K562 (cell line): ENCODE results near the gene SLC25A48. TPM values are rescaled to one million over a fixed set of nuclear protein-coding genes. Genes with fewer than 3 reads are reported as not detected.

ENCODE experiments used
- ATAC-seq: fragments of 200-7000 bp; cut with Tn5 transposase; 3 replicates; pipeline ENCODE4 v1.9.1; 2020; ENCODE audit warnings: moderate library complexity
- BruUV-seq: library from RNA; stranded (reverse); fragments of 400-500 nt; replicated peaks from 2 replicates; lab custom pipeline; 2021; lab: Mats Ljungman, UMichigan
- CTCF ChIA-PET: fragments of 300-600 bp; formaldehyde crosslinking; extraction: SDS; loops from one replicate; lab custom pipeline; 2021; ENCODE audit warnings: low intra/inter-chr PET ratio; lab: Yijun Ruan, JAX
- POLR2A ChIA-PET: fragments of 300-600, 350-650 bp; sonication (Branson Sonifier 250); formaldehyde crosslinking; extraction: SDS; loops from one replicate; lab custom pipeline; 2021; ENCODE audit warnings: antibody characterized with exemption, inconsistent platforms; lab: Yijun Ruan, JAX
- DNase-seq, 4 experiments: peaks; one replicate each; pipeline versions ENCODE4 v3.0.0 to v3.0.0-alpha.2; 2011 to 2018; ENCODE audit warnings: low spot score in 3 of 4, mixed read lengths in 3 of 4; ENCODE audit errors: extremely low read depth in 1 of 4
- FAIRE-seq: peaks from 2 replicates; lab custom pipeline; 2011; peaks lifted over from hg19 to GRCh38; lab: Jason Lieb, UNC
- H2AFZ ChIP-seq: 2 replicates; pipeline ENCODE4 v1.6.0; 2011; ENCODE audit warnings: low read depth, low read length, control low read depth, inconsistent platforms
- H3K27ac ChIP-seq: fragments of 200-600 bp; 3 replicates; pipeline ENCODE4 v1.8.0; 2011; ENCODE audit warnings: low read depth, mild to moderate bottlenecking, control low read depth, inconsistent platforms, low read length, moderate library complexity, mixed read lengths; ENCODE audit errors: extremely low read depth
- H3K27me3 ChIP-seq, 2 experiments: fragments of 300-600 bp in 1 of 2; 2 replicates in 1 of 2; 3 replicates in 1 of 2; pipeline versions ENCODE4 v1.6.0 to v1.8.0; 2011; ENCODE audit warnings: inconsistent platforms in 2 of 2, low read length in 2 of 2, mild to moderate bottlenecking in 1 of 2, mixed read lengths in 1 of 2, moderate library complexity in 1 of 2; ENCODE audit not compliant: control insufficient read depth in 2 of 2, insufficient read depth in 2 of 2
- H3K36me3 ChIP-seq: fragments of 300-600 bp; 3 replicates; pipeline ENCODE4 v1.8.0; 2011; ENCODE audit warnings: mild to moderate bottlenecking, low read length, inconsistent platforms; ENCODE audit not compliant: control insufficient read depth, insufficient read depth
- H3K4me1 ChIP-seq, 2 experiments: fragments of 200-600 bp in 1 of 2; replicated peaks in 1 of 2; 2 replicates in 1 of 2; 3 replicates in 1 of 2; pipeline versions ENCODE4 v1.5.1 to v1.8.0; 2011; ENCODE audit warnings: inconsistent platforms in 2 of 2, low read length in 2 of 2, mild to moderate bottlenecking in 1 of 2, mixed read lengths in 1 of 2, moderate library complexity in 1 of 2; ENCODE audit not compliant: control insufficient read depth in 2 of 2, insufficient read depth in 2 of 2
- H3K4me2 ChIP-seq: 2 replicates; pipeline ENCODE4 v1.6.1; 2011; ENCODE audit warnings: low read length, control low read depth, inconsistent platforms, mixed read lengths; ENCODE audit not compliant: insufficient read depth
- H3K4me3 ChIP-seq: fragments of 200-600 bp; sonication (generic), shearing (Covaris generic); 2 replicates; pipeline ENCODE4 v1.5.1; 2016; ENCODE audit warnings: control low read depth, inconsistent platforms
- H3K79me2 ChIP-seq: fragments of 200-600 bp; 3 replicates; pipeline ENCODE4 v1.8.0; 2011; ENCODE audit warnings: low read length, inconsistent platforms; ENCODE audit not compliant: control insufficient read depth, insufficient read depth
- H3K9ac ChIP-seq, 2 experiments: 2 replicates each; pipeline versions ENCODE4 v1.6.0 to v1.6.1; 2011; ENCODE audit warnings: low read depth in 2 of 2, low read length in 2 of 2, control low read depth in 1 of 2, inconsistent platforms in 1 of 2, mild to moderate bottlenecking in 1 of 2, mixed read lengths in 1 of 2; ENCODE audit not compliant: insufficient read depth in 1 of 2
- H3K9me1 ChIP-seq: one replicate; pipeline ENCODE4 v1.6.0; 2011; ENCODE audit warnings: inconsistent platforms, mild to moderate bottlenecking, low read length, moderate library complexity; ENCODE audit not compliant: control insufficient read depth, insufficient read depth
- H3K9me3 ChIP-seq: replicated peaks from 2 replicates; pipeline ENCODE4 v1.5.1; 2011; ENCODE audit warnings: low read depth, low read length, inconsistent platforms; ENCODE audit not compliant: control insufficient read depth, insufficient read depth
- H4K20me1 ChIP-seq: replicated peaks from 2 replicates; pipeline ENCODE4 v1.6.1; 2011; ENCODE audit warnings: low read length, inconsistent platforms, mixed read lengths; ENCODE audit not compliant: control insufficient read depth, insufficient read depth
- C11orf30 ChIP-seq: fragments of 450-650 bp; IDR thresholded peaks from 2 replicates; pipeline ENCODE4 v1.6.1; 2016; ENCODE audit warnings: low read depth, mild to moderate bottlenecking
- CBX8 ChIP-seq: fragments of 200-600 bp; sonication (generic); IDR thresholded peaks from 2 replicates; pipeline ENCODE4 v1.6.1; 2012; ENCODE audit warnings: borderline replicate concordance, mixed run types, low read depth, mild to moderate bottlenecking, moderate library complexity, mixed read lengths, low read length, control low read depth, inconsistent platforms; ENCODE audit not compliant: poor library complexity, severe bottlenecking; ENCODE audit errors: extremely low read depth
- DMBX1 ChIP-seq: fragments of 250-450 bp; sonication (Bioruptor Pico); IDR thresholded peaks from 2 replicates; pipeline ENCODE4 v1.8.0; 2022; ENCODE audit warnings: inconsistent platforms, mild to moderate bottlenecking, moderate library complexity, borderline replicate concordance
- MAFF ChIP-seq: IDR thresholded peaks from 2 replicates; pipeline ENCODE4 v1.6.1; 2012; ENCODE audit warnings: low read length, improper control_type of control experiment
- MAFG ChIP-seq: fragments of 450-650 bp; conservative IDR thresholded peaks from 2 replicates; pipeline ENCODE4 v1.6.1; 2016; ENCODE audit warnings: missing genetic modification characterization, missing compliant biosample characterization
- MAFK ChIP-seq: IDR thresholded peaks from 2 replicates; pipeline ENCODE4 v1.6.1; 2011; ENCODE audit warnings: low read length, improper control_type of control experiment
- OTX1 ChIP-seq: fragments of 450-650 bp; formaldehyde crosslinking; IDR thresholded peaks from 2 replicates; pipeline ENCODE4 v1.4.0; 2022; ENCODE audit warnings: mild to moderate bottlenecking
- RFX1 ChIP-seq: fragments of 450-650 bp; IDR thresholded peaks from 2 replicates; pipeline ENCODE4 v1.6.1; 2016; ENCODE audit warnings: mild to moderate bottlenecking, moderate library complexity
- TSC22D4 ChIP-seq: fragments of 450-650 bp; IDR thresholded peaks from 2 replicates; pipeline ENCODE4 v1.6.1; 2016; ENCODE audit warnings: missing genetic modification characterization, missing biosample characterization, control low read depth
- ZNF316 ChIP-seq: fragments of 450-650 bp; IDR thresholded peaks from 2 replicates; pipeline ENCODE4 v1.6.1; 2016
- WGBS: fragments of 100-300 bp; shearing (Covaris generic); methylation state at CpG from one replicate; pipeline ENCODE4 v1.1.6; 2016; ENCODE audit warnings: low coverage, mixed read lengths; ENCODE audit not compliant: insufficient coverage; ENCODE audit errors: missing lambda C conversion rate; 5-methylcytosine and 5-hydroxymethylcytosine counted together
- in situ Hi-C: fragments of 300-500 bp; cut with MboI; formaldehyde crosslinking; loops from 4 replicates; pipeline ENCODE4 v1.15.0; 2018; ENCODE audit warnings: inconsistent platforms, mixed read lengths
- intact Hi-C: fragments of 100-400 bp; cut with micrococcal nuclease; formaldehyde crosslinking; loops from 2 replicates; pipeline ENCODE4 v1.14.2; 2022
- microRNA-seq: library from miRNA; unstranded; fragments of <30 nt; microRNA quantifications from one replicate; pipeline ENCODE4, GENCODE V29; 2018; ENCODE audit warnings: borderline microRNAs expressed
- polyA plus RNA-seq, 8 experiments: library from polyadenylated mRNA; depleted of rRNA in 4 of 8; stranded (reverse) in 5 of 8; unstranded in 3 of 8; fragments of >200 nt; fragmentation: Nextera tagmentation in 2 of 8; fragmentation: Illumina TruSeq in 1 of 8; extraction: Ambion mirVana in 2 of 8; extraction: Trizol in 1 of 8; gene quantifications; 2 replicates each; pipeline versions ENCODE4 v1.2.1 to v1.2.3, GENCODE V29; 2011 to 2014; ENCODE audit warnings: inconsistent platforms in 1 of 8, missing spikeins in 1 of 8
- small RNA-seq: library from RNA; depleted of rRNA; stranded (forward); fragments of <200 nt; gene quantifications from one replicate; pipeline ENCODE3, GENCODE V24; 2014
- total RNA-seq, 7 experiments: library from RNA; depleted of rRNA in 6 of 7; stranded (reverse); fragments of >200 nt in 6 of 7; fragmentation: Illumina TruSeq in 2 of 7; extraction: Trizol in 2 of 7; gene quantifications; 2 replicates each; pipeline versions ENCODE4 v1.2.1 to v1.2.3, GENCODE V29; 2011 to 2021; ENCODE audit warnings: low replicate concordance in 1 of 7

The SLC25A48 gene
- total and polyA plus RNA-seq, 9 of the 15 experiments (the other 6 are each of a cell fraction or from before 2014, with no cell fraction given), result 0.08 to 0.35 (median 0.23) TPM; not detected in 1

DNA sequence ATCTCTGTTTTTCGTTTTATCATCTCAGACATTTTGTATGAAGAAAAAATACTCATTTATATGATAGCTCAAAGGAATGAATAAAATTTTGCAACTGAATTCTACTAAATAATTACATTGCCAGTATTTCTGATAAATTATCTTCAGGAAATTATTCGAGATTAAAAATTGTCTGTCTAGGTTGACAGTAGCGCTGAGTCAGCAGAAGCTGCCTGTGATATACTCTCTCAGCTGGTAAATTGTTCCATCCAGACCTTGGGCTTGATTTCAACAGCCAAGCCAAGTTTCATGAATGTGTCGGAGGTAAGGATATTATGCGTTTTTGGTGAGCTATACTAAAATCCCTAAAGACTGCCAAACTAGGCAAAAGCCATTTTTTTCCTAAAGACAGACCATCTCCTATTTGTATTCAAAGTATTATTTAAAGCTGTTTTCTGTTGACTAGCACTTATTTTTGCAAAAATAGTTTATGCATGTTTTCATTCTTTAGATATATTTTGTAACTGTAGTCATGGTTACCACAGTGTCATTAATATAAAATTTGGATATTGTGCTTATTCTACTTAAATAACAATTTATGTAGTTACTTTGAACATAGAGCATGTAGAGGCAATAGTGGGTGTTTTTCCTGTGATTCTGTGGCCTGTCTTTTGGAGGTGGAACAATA lies 102.9 kb downstream of the SLC25A48 start:
- Histone ChIP-seq H3K36me3 (no peaks in the 10 kb centered on the region), H3K4me1 (no peaks in the 10 kb centered on the region), H2AFZ (no peak overlapping the region), H3K4me2 (no peak overlapping the region), H3K9me1 (no peaks in the 10 kb centered on the region), H3K27me3 (peaks cover 0 to 3% of the 10 kb centered on the region in 2 experiments; a peak in 3 of 5 replicates), H4K20me1 (no peaks in the 10 kb centered on the region), H3K9ac (no peak overlapping the region), H3K9me3 (no peaks in the 10 kb centered on the region), H3K79me2 (no peaks in the 10 kb centered on the region), H3K27ac (no peak overlapping the region), H3K4me3 (no peak overlapping the region)
- 2% methylated on average over 5 of the region's 5 CpGs for WGBS
- CTCF ChIA-PET, result no interaction called here
- in situ Hi-C loops (no loop called here), intact Hi-C loops (no loop called here)
- POLR2A ChIA-PET, result interaction anchor here (1.0 kb wide), 1 partner anchor 309 kb away, joined by 3 read pairs; no protein-coding TSS in a partner anchor
- no TSS peak for BruUV-seq
- FAIRE-seq (no peak), ATAC-seq (no peak), DNase-seq (no peak)
- TF ChIP-seq MAFK (peak; percentile 94), CBX8 (peak; percentile 77), TSC22D4 (tag) (no peak), MAFG (tag) (peak; percentile 82), OTX1 (CRISPR knock-in tag) (no peak), MAFF (peak; percentile 94), C11orf30 (peak; percentile 83), DMBX1 (CRISPR knock-in tag) (no peak), ZNF316 (peak; percentile 83), RFX1 (peak; percentile 69)

Small RNA genes lying within 50 kb of the gene (microRNA-seq; reads per million reads assigned to microRNA genes)
- gene MIR5692C1, result not detected

Small RNA genes lying within 50 kb of the gene (small RNA-seq; reads per million reads assigned to genes)
- gene MIR5692C1, result not detected

Other genes starting within 250 kb of the SLC25A48 start
- not detected in 2 replicates for gene IL9, start 61.2 kb downstream of the SLC25A48 start, total RNA-seq (2014; rRNA removed)
- gene IL9, start 61.2 kb downstream of the SLC25A48 start, total RNA-seq (2014; rRNA removed; fragmentation: Illumina TruSeq; extraction: Trizol), result not detected in 2 replicates
- not detected in 2 replicates for gene IL9, start 61.2 kb downstream of the SLC25A48 start, total RNA-seq (2015; rRNA removed; fragmentation: Illumina TruSeq; extraction: Trizol)
- gene IL9, start 61.2 kb downstream of the SLC25A48 start, total RNA-seq (2021), result not detected in 2 replicates
- not detected in 2 replicates for gene IL9, start 61.2 kb downstream of the SLC25A48 start, polyA plus RNA-seq (2011; rRNA removed)
- gene IL9, start 61.2 kb downstream of the SLC25A48 start, polyA plus RNA-seq (2014; fragmentation: Illumina TruSeq; extraction: Trizol), result not detected in 2 replicates
- not detected for gene IL9, start 61.2 kb downstream of the SLC25A48 start, polyA plus RNA-seq (2014; fragmentation: Nextera tagmentation; extraction: Ambion mirVana)
- not detected in 2 replicates for gene IL9, start 61.2 kb downstream of the SLC25A48 start, polyA plus RNA-seq (2014; rRNA removed)
- not detected in 2 replicates for gene LECT2, start 120.3 kb downstream of the SLC25A48 start, total RNA-seq (2014; rRNA removed)
- gene LECT2, start 120.3 kb downstream of the SLC25A48 start, total RNA-seq (2014; rRNA removed; fragmentation: Illumina TruSeq; extraction: Trizol), result not detected in 2 replicates
- gene LECT2, start 120.3 kb downstream of the SLC25A48 start, total RNA-seq (2015; rRNA removed; fragmentation: Illumina TruSeq; extraction: Trizol), result not detected in 2 replicates
- gene LECT2, start 120.3 kb downstream of the SLC25A48 start, total RNA-seq (2021), result not detected in 2 replicates
- gene LECT2, start 120.3 kb downstream of the SLC25A48 start, polyA plus RNA-seq (2011; rRNA removed), result not detected in 2 replicates
- gene LECT2, start 120.3 kb downstream of the SLC25A48 start, polyA plus RNA-seq (2014; fragmentation: Illumina TruSeq; extraction: Trizol), result not detected in 2 replicates
- gene LECT2, start 120.3 kb downstream of the SLC25A48 start, polyA plus RNA-seq (2014; fragmentation: Nextera tagmentation; extraction: Ambion mirVana), result not detected
- gene LECT2, start 120.3 kb downstream of the SLC25A48 start, polyA plus RNA-seq (2014; rRNA removed), result not detected in 2 replicates
- 0.05 TPM in 1 of 2 replicates, not detected in the other for gene TGFBI, start 194.3 kb downstream of the SLC25A48 start, total RNA-seq (2014; rRNA removed)
- not detected in 2 replicates for gene TGFBI, start 194.3 kb downstream of the SLC25A48 start, total RNA-seq (2014; rRNA removed; fragmentation: Illumina TruSeq; extraction: Trizol)
- gene TGFBI, start 194.3 kb downstream of the SLC25A48 start, total RNA-seq (2015; rRNA removed; fragmentation: Illumina TruSeq; extraction: Trizol), result not detected in 2 replicates
- gene TGFBI, start 194.3 kb downstream of the SLC25A48 start, total RNA-seq (2021), result 0.62 and 0.98 TPM in 2 replicates
- 0.08 TPM in 1 of 2 replicates, not detected in the other for gene TGFBI, start 194.3 kb downstream of the SLC25A48 start, polyA plus RNA-seq (2011; rRNA removed)
- not detected in 2 replicates for gene TGFBI, start 194.3 kb downstream of the SLC25A48 start, polyA plus RNA-seq (2014; fragmentation: Illumina TruSeq; extraction: Trizol)
- gene TGFBI, start 194.3 kb downstream of the SLC25A48 start, polyA plus RNA-seq (2014; fragmentation: Nextera tagmentation; extraction: Ambion mirVana), result not detected
- gene TGFBI, start 194.3 kb downstream of the SLC25A48 start, polyA plus RNA-seq (2014; rRNA removed), result not detected in 2 replicates